Measurements from ENCODE around the gene SOCS2.

- TF ChIP-seq CTCF (IDR thresholded peaks at IDR 0.05), result no peak
- no peak for TF ChIP-seq POLR2A (IDR thresholded peaks at IDR 0.05)
Observed at GRCh38 chr12:93549174-93549573, 23.3 kb upstream of the SOCS2 start.
